GM21576 (cell line): Measurements from ENCODE around the gene ZNF276.
"Not testable (repeated sequence)": the region's sequence is repeated elsewhere in the genome, so short reads cannot be mapped to it uniquely, and the experiment has no call there.

Experiments used
- ATAC-seq: cut with Tn5 transposase; IDR thresholded peaks from one replicate; pipeline ENCODE4 v1.9.1; 2021; ENCODE audit warnings: mild to moderate bottlenecking, moderate library complexity; ENCODE audit not compliant: unreplicated experiment

ZNF276 gene, protein sequence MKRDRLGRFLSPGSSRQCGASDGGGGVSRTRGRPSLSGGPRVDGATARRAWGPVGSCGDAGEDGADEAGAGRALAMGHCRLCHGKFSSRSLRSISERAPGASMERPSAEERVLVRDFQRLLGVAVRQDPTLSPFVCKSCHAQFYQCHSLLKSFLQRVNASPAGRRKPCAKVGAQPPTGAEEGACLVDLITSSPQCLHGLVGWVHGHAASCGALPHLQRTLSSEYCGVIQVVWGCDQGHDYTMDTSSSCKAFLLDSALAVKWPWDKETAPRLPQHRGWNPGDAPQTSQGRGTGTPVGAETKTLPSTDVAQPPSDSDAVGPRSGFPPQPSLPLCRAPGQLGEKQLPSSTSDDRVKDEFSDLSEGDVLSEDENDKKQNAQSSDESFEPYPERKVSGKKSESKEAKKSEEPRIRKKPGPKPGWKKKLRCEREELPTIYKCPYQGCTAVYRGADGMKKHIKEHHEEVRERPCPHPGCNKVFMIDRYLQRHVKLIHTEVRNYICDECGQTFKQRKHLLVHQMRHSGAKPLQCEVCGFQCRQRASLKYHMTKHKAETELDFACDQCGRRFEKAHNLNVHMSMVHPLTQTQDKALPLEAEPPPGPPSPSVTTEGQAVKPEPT

DNA sequence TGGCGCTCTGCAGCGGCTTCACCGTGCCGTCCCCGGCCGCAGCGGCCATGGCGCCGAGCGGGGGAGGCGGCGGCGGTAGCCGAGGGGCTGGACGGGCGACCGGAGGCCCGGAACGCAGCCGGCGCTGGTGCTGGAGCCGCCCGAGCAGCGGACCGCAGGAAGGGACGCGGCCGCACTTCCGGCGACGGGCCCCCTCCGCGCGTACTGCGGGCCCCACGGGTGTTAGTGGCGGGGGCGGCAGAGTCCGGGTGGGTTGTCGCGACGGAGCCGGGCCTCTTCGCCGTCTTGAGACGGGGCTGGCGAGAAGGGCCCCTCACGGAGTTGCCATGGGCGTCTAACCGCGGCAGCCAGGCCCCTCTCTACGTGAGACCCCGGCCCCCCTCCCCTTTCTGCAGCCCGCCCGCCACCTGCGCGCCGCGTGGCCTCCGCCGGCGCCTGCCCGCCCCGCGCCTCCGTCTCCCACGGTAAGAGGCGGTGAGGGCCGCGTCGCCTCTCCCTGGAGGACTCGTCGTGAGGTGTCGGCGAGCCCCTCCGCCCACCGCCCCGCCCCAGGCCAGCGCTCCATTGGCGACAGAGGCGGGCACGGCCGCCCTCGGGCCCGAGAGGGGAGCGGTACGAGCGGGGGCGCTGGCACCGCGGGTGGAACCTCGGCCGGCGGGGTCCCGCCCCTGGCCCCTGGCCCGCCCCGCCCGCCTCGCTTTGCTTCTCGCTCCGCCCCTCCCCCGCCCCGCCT lies at the start of gene ZNF276, which contains the start of gene VPS9D1:
TSS of gene ZNF276 (plus strand) at position 725 of the 733 bp plus-strand sequence. CDS start 104 bp downstream, outside the sequence.
TSS of gene VPS9D1 (minus strand) at position 86 of the 733 bp plus-strand sequence. CDS start at position 49, 37 bp downstream.
- ATAC-seq = peak; percentile 36

- not testable (repeated sequence) for ATAC-seq
Measured at GRCh38 chr16:89671565-89671964, 49.8 kb upstream of the ZNF276 start.

- ATAC-seq = no peak
Measured at GRCh38 chr16:89672177-89672941, 49.0 kb upstream of the ZNF276 start.

- no peak for ATAC-seq
Measured at GRCh38 chr16:89678258-89678657, 43.1 kb upstream of the ZNF276 start.

- no peak for ATAC-seq
Measured at GRCh38 chr16:89685916-89686315, 35.4 kb upstream of the ZNF276 start.

DNA sequence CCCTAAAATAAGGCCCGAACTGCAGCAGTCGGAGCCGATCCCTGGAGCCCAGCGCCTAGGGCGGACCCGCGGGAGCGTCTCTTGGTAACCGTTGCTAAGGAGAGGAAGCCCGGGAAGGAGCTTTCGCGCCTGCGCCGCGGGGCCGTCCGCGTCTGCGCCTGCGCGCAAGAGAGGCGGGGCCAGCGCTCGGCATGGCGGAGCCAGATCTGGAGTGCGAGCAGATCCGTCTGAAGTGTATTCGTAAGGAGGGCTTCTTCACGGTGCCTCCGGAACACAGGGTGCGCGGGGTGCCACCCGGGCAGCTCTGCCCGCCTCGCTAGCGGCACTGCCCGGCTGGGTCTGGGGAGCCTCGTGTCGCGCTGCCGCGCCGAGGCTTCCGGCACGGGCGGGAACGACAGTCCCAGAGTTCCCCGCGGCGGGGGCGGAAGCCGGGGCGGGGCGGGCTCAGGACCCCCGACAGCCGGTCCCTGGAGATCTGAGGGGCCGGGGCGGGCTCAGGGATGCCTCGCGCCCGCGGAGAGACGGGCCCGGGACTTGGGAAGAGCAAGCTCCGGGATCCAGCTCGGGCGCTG lies 34.7 kb upstream of the ZNF276 start, which contains the start of gene CDK10:
TSS of gene CDK10 (plus strand) at position 170 of the 572 bp plus-strand sequence. CDS start at position 192, 22 bp downstream.
- peak; percentile 73 for ATAC-seq

- ATAC-seq = peak; percentile 37
Measured at GRCh38 chr16:89687092-89687940, 34.0 kb upstream of the ZNF276 start.

DNA sequence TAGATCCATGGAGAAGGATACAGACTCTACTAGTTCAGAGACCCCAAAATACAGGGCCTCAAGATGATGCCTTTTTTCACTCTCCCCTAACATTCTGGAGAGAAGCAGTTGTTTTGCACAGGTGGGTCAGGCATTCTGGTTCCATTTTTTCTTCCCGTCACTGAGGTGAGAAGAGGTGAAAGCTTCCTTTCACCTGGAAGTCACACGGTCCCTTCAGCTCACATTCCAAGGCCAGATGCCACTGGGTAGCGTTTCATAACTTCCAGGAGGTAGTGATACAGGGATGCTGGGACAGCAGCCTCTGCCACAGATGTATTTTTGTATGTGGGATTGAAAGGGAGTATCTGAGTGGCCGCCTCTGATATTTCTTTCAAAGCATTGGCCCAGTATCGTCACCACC lies 32.9 kb upstream of the ZNF276 start:
- no peak for ATAC-seq

DNA sequence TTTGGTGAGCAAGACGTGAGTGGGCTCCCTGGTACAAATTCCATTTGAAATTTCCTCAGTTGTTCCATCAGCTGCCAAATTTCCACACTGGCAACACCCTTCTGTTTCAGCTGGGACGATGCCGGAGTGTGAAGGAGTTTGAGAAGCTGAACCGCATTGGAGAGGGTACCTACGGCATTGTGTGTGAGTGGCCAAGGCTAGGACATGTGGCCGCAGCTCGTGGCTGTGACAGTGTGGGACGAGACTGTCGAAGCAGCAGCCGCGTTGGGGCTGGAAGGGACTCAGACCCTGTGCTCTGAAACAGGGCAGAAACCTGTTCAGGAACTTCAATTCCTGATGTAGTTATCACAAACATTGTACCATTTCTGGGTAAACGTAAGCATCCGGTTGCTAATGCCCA lies 32.2 kb upstream of the ZNF276 start:
- ATAC-seq = no peak

DNA sequence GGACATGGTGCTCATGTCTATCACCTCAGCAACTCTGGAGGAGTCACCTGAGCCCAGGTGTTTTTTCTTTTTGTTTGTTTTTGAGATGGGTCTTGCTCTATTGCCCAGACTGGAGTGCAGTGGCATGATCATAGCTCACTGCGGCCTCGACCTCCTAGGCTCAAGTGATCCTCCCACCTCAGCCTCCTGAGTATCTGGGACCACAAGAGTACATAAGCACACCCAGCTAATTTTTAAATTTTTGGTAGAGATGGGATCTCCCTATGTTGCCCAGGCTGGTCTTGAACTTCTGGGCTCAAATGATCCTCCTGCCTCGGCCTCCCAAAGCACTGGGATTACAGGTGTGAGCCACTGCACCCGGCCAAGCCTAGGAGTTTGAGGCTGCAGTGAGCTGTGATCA lies 31.7 kb upstream of the ZNF276 start:
- not testable (repeated sequence) for ATAC-seq

DNA sequence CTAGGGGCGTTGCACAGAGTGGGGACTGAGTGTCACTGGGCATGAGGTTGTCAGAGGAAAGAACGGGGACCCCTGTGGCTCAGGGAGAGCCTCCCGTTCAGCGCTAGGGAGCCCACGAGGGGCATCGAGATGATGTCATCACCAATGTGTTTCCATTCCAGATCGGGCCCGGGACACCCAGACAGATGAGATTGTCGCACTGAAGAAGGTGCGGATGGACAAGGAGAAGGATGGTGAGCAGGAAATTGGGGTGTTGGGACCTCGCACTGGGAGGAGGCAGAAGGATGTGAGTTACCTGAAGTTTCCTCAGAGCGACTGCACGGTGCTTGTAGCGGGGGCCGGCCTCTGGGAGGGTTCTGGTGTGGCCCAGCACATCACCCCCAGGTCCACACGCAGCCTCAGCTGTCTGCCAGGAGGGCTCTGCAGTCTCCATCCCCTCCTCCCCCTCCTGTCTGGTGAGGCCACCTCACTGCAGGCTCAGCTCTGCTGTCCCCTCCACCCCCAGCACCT lies 30.9 kb upstream of the ZNF276 start:
- no peak for ATAC-seq

- no peak for ATAC-seq
Measured at GRCh38 chr16:89691231-89691985, 29.9 kb upstream of the ZNF276 start.

- ATAC-seq = no peak
Measured at GRCh38 chr16:89691986-89692569, 29.3 kb upstream of the ZNF276 start.

GRCh38 chr16:89693289-89693731 lies 28.0 kb upstream of the ZNF276 start:
- no peak for ATAC-seq

DNA sequence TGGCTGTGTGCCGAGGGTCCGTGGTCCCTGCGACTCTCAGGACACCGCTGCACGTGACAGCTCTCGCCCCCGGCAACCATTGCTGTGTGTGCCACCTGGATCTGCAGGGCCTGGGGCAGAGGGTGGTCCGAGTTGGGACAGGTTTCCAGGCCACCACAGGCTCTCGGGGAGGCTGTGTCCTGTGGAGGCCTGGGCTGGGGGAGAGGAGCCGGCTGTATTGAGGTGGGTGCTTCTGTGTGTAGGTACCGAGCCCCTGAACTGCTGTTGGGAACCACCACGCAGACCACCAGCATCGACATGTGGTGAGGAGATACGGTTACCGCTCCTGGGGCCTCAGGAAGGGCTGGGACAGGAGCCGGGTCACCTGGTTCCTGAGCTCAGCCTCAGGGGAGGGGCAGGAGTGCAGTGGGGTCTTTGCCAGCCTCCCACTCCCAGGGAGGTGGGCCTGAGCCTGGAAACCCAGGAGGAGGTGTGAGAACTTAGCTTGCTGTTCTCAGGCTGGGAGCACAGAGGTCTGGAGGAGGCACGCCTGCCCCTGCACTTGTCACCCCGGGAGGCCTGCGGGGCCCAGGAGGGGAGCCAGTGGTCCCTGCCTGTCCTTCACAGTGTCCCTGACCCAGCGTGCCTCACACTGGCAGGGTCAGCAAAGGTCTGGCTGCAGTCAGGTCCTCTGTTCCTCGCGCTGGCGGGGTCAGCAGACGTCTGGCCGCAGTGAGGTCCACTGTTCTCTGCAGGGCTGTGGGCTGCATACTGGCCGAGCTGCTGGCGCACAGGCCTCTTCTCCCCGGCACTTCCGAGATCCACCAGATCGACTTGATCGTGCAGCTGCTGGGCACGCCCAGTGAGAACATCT lies 27.2 kb upstream of the ZNF276 start:
- ATAC-seq = no peak

DNA sequence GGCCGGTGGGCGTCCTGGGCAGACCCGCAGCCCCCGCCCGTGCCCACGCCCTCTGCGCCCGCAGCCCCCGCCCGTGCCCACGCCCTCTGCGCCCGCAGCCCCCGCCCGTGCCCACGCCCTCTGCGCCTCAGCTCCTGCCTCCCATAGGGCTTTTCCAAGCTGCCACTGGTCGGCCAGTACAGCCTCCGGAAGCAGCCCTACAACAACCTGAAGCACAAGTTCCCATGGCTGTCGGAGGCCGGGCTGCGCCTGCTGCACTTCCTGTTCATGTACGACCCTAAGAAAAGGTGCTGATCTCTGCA lies 26.6 kb upstream of the ZNF276 start:
- ATAC-seq = not testable (repeated sequence)
